Pulmonary artery endothelial cell (primary cell): Measurements from ENCODE around the gene MFSD2B. TPM values are rescaled to one million over a fixed set of nuclear protein-coding genes. Genes with fewer than 3 reads are reported as not detected.

Source experiments
- DNase-seq: peaks from one replicate; pipeline ENCODE4 v3.0.0-alpha.2; 2011; ENCODE audit warnings: low read depth, low spot score
- total RNA-seq: library from RNA; depleted of rRNA; stranded (reverse); fragments of >200 nt; gene quantifications from 2 replicates; pipeline ENCODE4 v1.2.3, GENCODE V29; 2014

The MFSD2B gene
- total RNA-seq, 1 donor from 2014 or later, result 0.26 TPM

GRCh38 chr2:24050041-24050979 is 40.4 kb downstream of the MFSD2B start:
- DNase-seq, result no peak

- no peak for DNase-seq
These were observed 41.9 kb downstream of the MFSD2B start for GRCh38 chr2:24051833-24052232.

- no peak for DNase-seq
These were observed 43.1 kb downstream of the MFSD2B start for GRCh38 chr2:24052951-24053350.

GRCh38 chr2:24054366-24055010 is 44.6 kb downstream of the MFSD2B start:
- DNase-seq, result no peak

- DNase-seq, result no peak
These were observed 45.9 kb downstream of the MFSD2B start for GRCh38 chr2:24055750-24056149.

- no peak for DNase-seq
These were observed 48.8 kb downstream of the MFSD2B start for GRCh38 chr2:24058564-24059271.

GRCh38 chr2:24065341-24065740 is 55.5 kb downstream of the MFSD2B start:
- no peak for DNase-seq

GRCh38 chr2:24072259-24072658 is 62.4 kb downstream of the MFSD2B start:
- DNase-seq, result no peak

GRCh38 chr2:24073816-24074215 is 63.9 kb downstream of the MFSD2B start:
- DNase-seq, result no peak

- no peak for DNase-seq
These were observed 65.4 kb downstream of the MFSD2B start for GRCh38 chr2:24075259-24075658.

Other genes starting within 250 kb of the MFSD2B start
- 11.4 and 14.5 TPM in 2 replicates for gene ATAD2B, start 83.0 kb upstream of the MFSD2B start, total RNA-seq
- gene UBXN2A, start 69.6 kb upstream of the MFSD2B start, total RNA-seq, result 8.7 and 11.7 TPM in 2 replicates
- 11.3 and 23.4 TPM in 2 replicates for gene WDCP, start 37.3 kb downstream of the MFSD2B start, total RNA-seq
- gene FKBP1B, start 39.7 kb downstream of the MFSD2B start, total RNA-seq, result 21.8 and 22.8 TPM in 2 replicates
- gene SF3B6, start 66.2 kb downstream of the MFSD2B start, total RNA-seq, result 179 and 232 TPM in 2 replicates
- 57.5 and 75.2 TPM in 2 replicates for gene TP53I3, start 74.7 kb downstream of the MFSD2B start, total RNA-seq
- gene PFN4, start 113.2 kb downstream of the MFSD2B start, total RNA-seq, result 0.14 and 0.59 TPM in 2 replicates
- 4.1 and 5.8 TPM in 2 replicates for gene FAM228B, start 113.4 kb downstream of the MFSD2B start, total RNA-seq
- 0.14 and 0.46 TPM in 2 replicates for gene FAM228A, start 165.0 kb downstream of the MFSD2B start, total RNA-seq